Duodenal mucosa (tissue), 2 donors: ENCODE data around the gene SARM1.

Experiments used
- H3K27ac ChIP-seq: one replicate; pipeline ENCODE4 v1.7.0; 2013; ENCODE audit warnings: low read depth, low read length
- H3K27me3 ChIP-seq, 2 donors: one replicate each; pipeline ENCODE4 v1.7.0; 2013; ENCODE audit warnings: low read length in 2 of 2, control low read depth in 1 of 2; ENCODE audit not compliant: insufficient read depth in 2 of 2, control insufficient read depth in 1 of 2
- H3K36me3 ChIP-seq, 2 donors: one replicate each; pipeline ENCODE4 v1.7.0; 2013; ENCODE audit warnings: low read length in 2 of 2, control low read depth in 1 of 2; ENCODE audit not compliant: insufficient read depth in 2 of 2, control insufficient read depth in 1 of 2
- H3K4me1 ChIP-seq, 2 donors: one replicate each; pipeline ENCODE4 v1.7.0; 2013; ENCODE audit warnings: low read length in 2 of 2, control low read depth in 1 of 2; ENCODE audit not compliant: insufficient read depth in 2 of 2, control insufficient read depth in 1 of 2
- H3K4me3 ChIP-seq, 2 donors: one replicate each; pipeline ENCODE4 v1.7.0; 2013; ENCODE audit warnings: low read length in 2 of 2, low read depth in 1 of 2
- H3K9ac ChIP-seq, 2 donors: one replicate each; pipeline ENCODE4 v1.7.0; 2013; ENCODE audit warnings: low read length in 2 of 2, low read depth in 1 of 2
- H3K9me3 ChIP-seq, 2 donors: one replicate each; pipeline ENCODE4 v1.7.0; 2013; ENCODE audit warnings: low read length in 2 of 2, control low read depth in 1 of 2; ENCODE audit not compliant: control insufficient read depth in 1 of 2

Gene SARM1

GRCh38 chr17:28350271-28350670 lies 21.2 kb upstream of the SARM1 start:
- Histone ChIP-seq H3K27ac (no peak overlapping the region), H3K36me3 (peaks cover 64 to 84% of the 10 kb centered on the region in 2 donors), H3K27me3 (no peaks in the 10 kb centered on the region), H3K4me3 (no peak overlapping the region), H3K9ac (no peak overlapping the region), H3K4me1 (no peaks in the 10 kb centered on the region), H3K9me3 (no peaks in the 10 kb centered on the region)

- Histone ChIP-seq H3K9me3 (no peaks in the 10 kb centered on the region), H3K27me3 (no peaks in the 10 kb centered on the region), H3K9ac (peak within 1 kb of the TSS; percentile 86 to 95), H3K27ac (peak within 1 kb of the TSS; percentile 76), H3K36me3 (peaks cover 26 to 50% of the 10 kb centered on the region in 2 donors), H3K4me1 (peaks cover 19 to 26% of the 10 kb centered on the region in 2 donors), H3K4me3 (peak within 1 kb of the TSS; percentile 76 to 94)
Measured at GRCh38 chr17:28357061-28357900, 14.2 kb upstream of the SARM1 start, which contains the start of gene POLDIP2. Gene POLDIP2, minus strand, starts transcription at chr17:28357527. Its CDS starts 79 bp downstream, at chr17:28357448.

- no peak overlapping the region for H3K27ac ChIP-seq
- no peaks in the 10 kb centered on the region for H3K27me3 ChIP-seq
- H3K4me1 ChIP-seq: peaks cover 19 to 26% of the 10 kb centered on the region in 2 donors
- peak overlapping the region; percentile 66 to 86 for H3K9ac ChIP-seq
- no peaks in the 10 kb centered on the region for H3K9me3 ChIP-seq
- H3K4me3 ChIP-seq: peak overlapping the region; percentile 76 to 94
- peaks cover 26 to 53% of the 10 kb centered on the region in 2 donors for H3K36me3 ChIP-seq
Measured at GRCh38 chr17:28357901-28358197, 13.6 kb upstream of the SARM1 start.

- Histone ChIP-seq H3K4me3 (no peak overlapping the region), H3K36me3 (peaks cover 20 to 53% of the 10 kb centered on the region in 2 donors), H3K27me3 (no peaks in the 10 kb centered on the region), H3K4me1 (peaks cover 6% of the 10 kb centered on the region in 2 donors), H3K9ac (no peak overlapping the region), H3K9me3 (no peaks in the 10 kb centered on the region), H3K27ac (no peak overlapping the region)
Measured at GRCh38 chr17:28363186-28363585, 8.3 kb upstream of the SARM1 start.

- Histone ChIP-seq H3K27ac (no peak overlapping the region), H3K9ac (no peak overlapping the region), H3K9me3 (no peaks in the 10 kb centered on the region), H3K4me1 (no peaks in the 10 kb centered on the region), H3K4me3 (no peak overlapping the region), H3K36me3 (peaks cover 20 to 53% of the 10 kb centered on the region in 2 donors), H3K27me3 (no peaks in the 10 kb centered on the region)
Measured at GRCh38 chr17:28363776-28364650, 7.5 kb upstream of the SARM1 start.

GRCh38 chr17:28364665-28365363 lies 6.7 kb upstream of the SARM1 start, which contains the start of gene SEBOX:
Gene SEBOX, minus strand, starts transcription at chr17:28365199. Its CDS starts 48 bp downstream, at chr17:28365151.
- Histone ChIP-seq H3K4me3 (no peak within 1 kb of the TSS), H3K27ac (no peak within 1 kb of the TSS), H3K27me3 (no peaks in the 10 kb centered on the region), H3K4me1 (peaks cover under 1 to 2% of the 10 kb centered on the region in 2 donors), H3K36me3 (peaks cover 20 to 49% of the 10 kb centered on the region in 2 donors), H3K9ac (no peak within 1 kb of the TSS), H3K9me3 (no peaks in the 10 kb centered on the region)

- H3K4me1 ChIP-seq: peaks cover 7 to 9% of the 10 kb centered on the region in 2 donors
- H3K27ac ChIP-seq: no peak overlapping the region
- H3K9ac ChIP-seq: no peak overlapping the region
- no peaks in the 10 kb centered on the region for H3K27me3 ChIP-seq
- no peak overlapping the region for H3K4me3 ChIP-seq
- H3K36me3 ChIP-seq: peaks cover 15 to 43% of the 10 kb centered on the region in 2 donors
- H3K9me3 ChIP-seq: no peaks in the 10 kb centered on the region
Measured at GRCh38 chr17:28365487-28365886, 6.0 kb upstream of the SARM1 start.

GRCh38 chr17:28366605-28367004 lies 4.9 kb upstream of the SARM1 start:
- H3K27me3 ChIP-seq: peaks cover 0 to under 1% of the 10 kb centered on the region in 2 donors
- peaks cover 12 to 17% of the 10 kb centered on the region in 2 donors for H3K4me1 ChIP-seq
- H3K27ac ChIP-seq: no peak overlapping the region
- no peak overlapping the region for H3K9ac ChIP-seq
- no peaks in the 10 kb centered on the region for H3K9me3 ChIP-seq
- H3K4me3 ChIP-seq: no peak overlapping the region
- peaks cover 9 to 32% of the 10 kb centered on the region in 2 donors for H3K36me3 ChIP-seq

GRCh38 chr17:28367641-28368305 lies 3.7 kb upstream of the SARM1 start:
- Histone ChIP-seq H3K36me3 (peaks cover 7 to 20% of the 10 kb centered on the region in 2 donors), H3K4me1 (peaks cover 19 to 22% of the 10 kb centered on the region in 2 donors), H3K9me3 (no peaks in the 10 kb centered on the region), H3K4me3 (no peak overlapping the region), H3K27ac (no peak overlapping the region), H3K27me3 (peaks cover 11% of the 10 kb centered on the region in 2 donors), H3K9ac (no peak overlapping the region)
